ENCODE measurements around the gene SVBP. TPM values are rescaled to one million over a fixed set of nuclear protein-coding genes. Genes with fewer than 3 reads are reported as not detected.

SVBP gene
- total RNA-seq, 1 donor from 2014 or later = 1.2 TPM

DNA sequence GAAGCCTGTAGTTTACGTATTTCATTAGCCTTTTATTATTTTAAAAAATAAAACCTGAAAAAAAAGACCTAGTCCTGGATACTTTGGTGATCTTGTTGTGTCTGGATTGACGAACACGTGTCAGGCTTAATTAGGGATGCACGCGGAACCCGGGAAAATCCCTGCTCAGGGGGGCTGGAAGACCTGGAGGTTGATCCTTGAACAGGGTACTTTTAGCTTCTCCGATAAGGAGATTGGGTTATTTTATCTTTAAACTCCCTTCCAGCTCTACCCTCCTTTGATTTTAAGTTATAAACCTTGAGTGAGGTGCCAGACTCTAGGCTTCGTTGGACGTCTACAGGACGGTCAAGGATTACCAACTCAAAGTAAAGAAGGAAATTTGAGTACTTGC, 28.7 kb upstream of the SVBP start:
- Histone ChIP-seq H3K27ac (peak overlapping the region; percentile 40 to 52), H3K9me3 (no peaks in the 10 kb centered on the region), H3K4me3 (peak overlapping the region; percentile 81 to 82), H3K27me3 (no peaks in the 10 kb centered on the region), H3K4me1 (peaks cover 0 to 14% of the 10 kb centered on the region in 2 donors), H3K36me3 (peaks cover 7 to 19% of the 10 kb centered on the region in 2 donors)
- DNase-seq (ENCODE audit: low spot score in 2 of 2) = no peak
- intact Hi-C loops (cut with DNase I) = loop anchor here (1.0 to 10.0 kb wide), 9 partner anchors 29 to 509 kb away; partner anchors contain the start of genes C1orf50, CDC20, CFAP57 and EBNA1BP2
- TF ChIP-seq, protein P1, sequence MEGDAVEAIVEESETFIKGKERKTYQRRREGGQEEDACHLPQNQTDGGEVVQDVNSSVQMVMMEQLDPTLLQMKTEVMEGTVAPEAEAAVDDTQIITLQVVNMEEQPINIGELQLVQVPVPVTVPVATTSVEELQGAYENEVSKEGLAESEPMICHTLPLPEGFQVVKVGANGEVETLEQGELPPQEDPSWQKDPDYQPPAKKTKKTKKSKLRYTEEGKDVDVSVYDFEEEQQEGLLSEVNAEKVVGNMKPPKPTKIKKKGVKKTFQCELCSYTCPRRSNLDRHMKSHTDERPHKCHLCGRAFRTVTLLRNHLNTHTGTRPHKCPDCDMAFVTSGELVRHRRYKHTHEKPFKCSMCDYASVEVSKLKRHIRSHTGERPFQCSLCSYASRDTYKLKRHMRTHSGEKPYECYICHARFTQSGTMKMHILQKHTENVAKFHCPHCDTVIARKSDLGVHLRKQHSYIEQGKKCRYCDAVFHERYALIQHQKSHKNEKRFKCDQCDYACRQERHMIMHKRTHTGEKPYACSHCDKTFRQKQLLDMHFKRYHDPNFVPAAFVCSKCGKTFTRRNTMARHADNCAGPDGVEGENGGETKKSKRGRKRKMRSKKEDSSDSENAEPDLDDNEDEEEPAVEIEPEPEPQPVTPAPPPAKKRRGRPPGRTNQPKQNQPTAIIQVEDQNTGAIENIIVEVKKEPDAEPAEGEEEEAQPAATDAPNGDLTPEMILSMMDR (IDR thresholded peaks at IDR 0.05) = no peak

DNA sequence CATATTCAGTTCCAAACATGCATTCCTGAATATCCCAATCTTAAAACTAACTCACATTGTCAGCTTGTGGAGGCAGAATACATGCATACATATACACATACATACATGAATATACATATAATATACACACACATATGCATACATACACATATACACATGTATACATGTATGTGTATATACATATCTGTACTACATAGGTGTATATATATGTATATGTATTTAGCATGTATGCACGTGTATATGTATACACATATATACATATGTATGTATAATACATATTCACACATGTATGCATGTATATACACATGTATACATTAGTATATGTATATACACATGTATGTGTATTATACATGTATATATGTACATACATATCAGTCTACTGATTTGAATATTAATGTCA, 28.0 kb upstream of the SVBP start:
- H3K4me3 ChIP-seq = peak overlapping the region in 1 of 2 donors; percentile 82
- no peak overlapping the region for H3K27ac ChIP-seq
- peaks cover 0 to 14% of the 10 kb centered on the region in 2 donors for H3K4me1 ChIP-seq
- intact Hi-C loops (cut with DNase I) = loop anchor here (5.0 to 10.0 kb wide), 4 partner anchors 117 to 510 kb away; partner anchors contain the start of genes CDC20, PPCS and ZMYND12
- DNase-seq (ENCODE audit: low spot score in 2 of 2) = no peak
- peaks cover 3 to 12% of the 10 kb centered on the region in 2 donors for H3K36me3 ChIP-seq
- no peaks in the 10 kb centered on the region for H3K27me3 ChIP-seq
- H3K9me3 ChIP-seq = no peaks in the 10 kb centered on the region
- TF ChIP-seq, protein P1 (IDR thresholded peaks at IDR 0.05) = no peak

DNA sequence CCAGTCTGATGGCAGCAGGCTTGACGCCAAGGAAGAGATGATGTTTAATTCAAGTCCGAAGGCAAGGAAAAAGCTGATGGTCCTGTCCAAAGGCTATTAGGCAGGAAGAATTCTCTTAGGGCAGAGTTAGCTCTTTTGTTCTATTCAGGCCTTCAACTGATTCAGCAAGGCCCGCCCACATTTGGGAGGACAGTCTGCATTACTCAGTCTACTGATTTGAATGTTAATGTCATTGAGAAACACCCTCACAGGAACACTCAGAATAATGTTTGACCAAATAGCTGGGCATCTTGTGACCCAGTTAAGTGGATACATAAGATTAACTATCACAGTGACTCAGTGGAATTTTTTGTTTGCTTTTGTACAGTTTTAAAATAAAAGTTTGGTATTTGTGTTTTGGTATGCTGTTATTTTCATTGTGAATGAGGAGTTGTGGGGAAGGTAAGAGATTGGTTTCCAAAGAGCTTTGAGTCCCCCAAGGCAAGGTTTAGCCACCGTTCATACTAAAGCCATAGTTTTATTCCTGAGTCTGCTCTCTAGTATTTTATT, 27.5 kb upstream of the SVBP start:
- DNase-seq (ENCODE audit: low spot score in 2 of 2) = no peak
- Histone ChIP-seq H3K9me3 (no peaks in the 10 kb centered on the region), H3K4me1 (peaks cover 0 to 14% of the 10 kb centered on the region in 2 donors), H3K4me3 (no peak overlapping the region), H3K27ac (no peak overlapping the region), H3K36me3 (peaks cover 3 to 7% of the 10 kb centered on the region in 2 donors), H3K27me3 (no peaks in the 10 kb centered on the region)
- TF ChIP-seq, protein P1 (IDR thresholded peaks at IDR 0.05) = no peak
- intact Hi-C loops (cut with DNase I) = loop anchor here (5.0 to 10.0 kb wide), 4 partner anchors 118 to 510 kb away; partner anchors contain the start of genes CDC20, PPCS and ZMYND12

DNA sequence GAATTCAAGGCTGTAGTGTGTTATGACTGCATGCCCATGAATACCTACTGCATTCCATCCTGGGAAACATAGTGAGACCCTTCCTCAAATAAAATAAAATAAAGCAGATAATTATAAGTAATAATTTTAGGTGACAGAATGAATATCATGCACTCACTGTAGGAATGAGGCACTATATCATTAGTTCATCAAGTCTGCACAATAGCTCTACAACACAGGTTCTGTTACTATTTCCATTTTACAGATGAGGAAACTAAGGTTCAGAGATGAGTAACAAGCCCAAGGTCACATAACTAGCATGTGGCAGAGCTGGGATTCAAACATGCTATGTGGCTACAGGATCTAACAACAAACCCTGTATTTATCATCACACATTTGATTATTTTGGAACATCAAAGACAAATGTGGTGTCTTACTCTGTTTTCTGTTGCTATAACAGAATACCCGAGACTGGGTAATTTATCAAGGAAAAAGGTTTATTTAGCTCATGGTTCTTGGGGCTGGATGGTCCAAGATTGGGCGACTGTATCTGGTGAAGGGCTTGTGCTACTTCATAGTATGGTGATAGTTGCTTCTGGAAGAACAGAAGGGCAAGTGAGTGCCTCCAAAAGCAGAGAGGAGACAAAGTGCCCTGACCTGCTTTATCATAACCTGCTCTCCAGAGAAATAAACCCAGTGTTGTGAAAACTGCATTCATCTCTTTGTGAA, 24.4 kb upstream of the SVBP start:
- intact Hi-C loops (cut with DNase I) = loop anchor here (10.0 kb wide), 2 partner anchors 387 to 513 kb away; partner anchors contain the start of genes CDC20, PPCS and ZMYND12
- H3K27ac ChIP-seq = no peak overlapping the region
- H3K27me3 ChIP-seq = no peaks in the 10 kb centered on the region
- TF ChIP-seq, protein P1 (IDR thresholded peaks at IDR 0.05) = no peak
- peaks cover 0 to 5% of the 10 kb centered on the region in 2 donors for H3K4me1 ChIP-seq
- no peak for DNase-seq (ENCODE audit: low spot score in 2 of 2)
- no peak overlapping the region for H3K4me3 ChIP-seq
- no peaks in the 10 kb centered on the region for H3K9me3 ChIP-seq
- H3K36me3 ChIP-seq = peaks cover 0 to 3% of the 10 kb centered on the region in 2 donors

DNA sequence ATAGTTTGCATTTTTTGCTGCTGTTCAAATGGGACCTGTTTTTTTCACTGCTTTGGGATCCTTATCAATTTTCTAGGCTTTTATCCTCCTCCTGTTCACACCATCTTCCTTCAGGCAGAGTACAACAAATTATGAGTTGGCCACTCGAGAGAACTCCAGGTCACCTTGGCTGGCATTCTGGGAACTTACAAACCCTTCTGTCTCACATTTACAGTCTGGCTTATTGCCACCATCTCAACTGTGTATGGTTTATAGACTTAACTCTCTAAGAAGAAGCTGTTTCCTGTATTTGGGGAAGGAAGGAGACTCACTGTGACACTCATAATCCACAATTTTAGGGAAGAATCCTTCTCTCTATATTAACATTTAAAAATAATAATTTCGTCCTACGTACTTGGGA, 23.8 kb upstream of the SVBP start:
- Histone ChIP-seq H3K36me3 (peaks cover 0 to 3% of the 10 kb centered on the region in 2 donors), H3K4me3 (no peak overlapping the region), H3K9me3 (no peaks in the 10 kb centered on the region), H3K4me1 (peaks cover 0 to 5% of the 10 kb centered on the region in 2 donors), H3K27me3 (no peaks in the 10 kb centered on the region), H3K27ac (no peak overlapping the region)
- no peak for DNase-seq (ENCODE audit: low spot score in 2 of 2)
- intact Hi-C loops (cut with DNase I) = loop anchor here (10.0 kb wide), 2 partner anchors 386 to 514 kb away; partner anchors contain the start of genes CDC20, PPCS and ZMYND12
- TF ChIP-seq, protein P1 (IDR thresholded peaks at IDR 0.05) = no peak

Measured in ascending aorta (tissue), 2 donors.